ENCODE data around the gene TEP1. TPM values are rescaled to one million over a fixed set of nuclear protein-coding genes. Genes with fewer than 3 reads are reported as not detected.
A peak's percentile ranks its signal among the peaks of the same experiment; 100 is the strongest.
"Not testable (repeated sequence)": the region's sequence is repeated elsewhere in the genome, so short reads cannot be mapped to it uniquely, and the experiment has no call there.

Gene TEP1
- total RNA-seq, 4 donors from 2014 or later: 17.2 to 28.8 (median 22.9) TPM

- no peaks in the 10 kb centered on the region for H3K27me3 ChIP-seq
- H3K4me1 ChIP-seq: peaks cover 42 to 59% (median 52%) of the 10 kb centered on the region in 4 donors
- H3K4me3 ChIP-seq: no peak overlapping the region
- peak overlapping the region in 3 of 4 donors; percentile 11 to 97 (median 46) for H3K27ac ChIP-seq (replicated peaks in 1 of 4)
- peaks cover 25 to 41% (median 35%) of the 10 kb centered on the region in 4 donors for H3K36me3 ChIP-seq
- WGBS: 63% methylated on average over 7 of the region's 8 CpGs
- intact Hi-C loops (cut with DNase I): loop anchor here (5.0 kb wide), 1 partner anchor 116 kb away; the partner anchor contains the start of gene PARP2
- H3K9me3 ChIP-seq: no peaks in the 10 kb centered on the region
- TF ChIP-seq POLR2A (IDR thresholded peaks at IDR 0.05; ENCODE audit: low read depth): no peak
- TF ChIP-seq POLR2AphosphoS5 (IDR thresholded peaks at IDR 0.05): no peak
- TF ChIP-seq, protein P1, sequence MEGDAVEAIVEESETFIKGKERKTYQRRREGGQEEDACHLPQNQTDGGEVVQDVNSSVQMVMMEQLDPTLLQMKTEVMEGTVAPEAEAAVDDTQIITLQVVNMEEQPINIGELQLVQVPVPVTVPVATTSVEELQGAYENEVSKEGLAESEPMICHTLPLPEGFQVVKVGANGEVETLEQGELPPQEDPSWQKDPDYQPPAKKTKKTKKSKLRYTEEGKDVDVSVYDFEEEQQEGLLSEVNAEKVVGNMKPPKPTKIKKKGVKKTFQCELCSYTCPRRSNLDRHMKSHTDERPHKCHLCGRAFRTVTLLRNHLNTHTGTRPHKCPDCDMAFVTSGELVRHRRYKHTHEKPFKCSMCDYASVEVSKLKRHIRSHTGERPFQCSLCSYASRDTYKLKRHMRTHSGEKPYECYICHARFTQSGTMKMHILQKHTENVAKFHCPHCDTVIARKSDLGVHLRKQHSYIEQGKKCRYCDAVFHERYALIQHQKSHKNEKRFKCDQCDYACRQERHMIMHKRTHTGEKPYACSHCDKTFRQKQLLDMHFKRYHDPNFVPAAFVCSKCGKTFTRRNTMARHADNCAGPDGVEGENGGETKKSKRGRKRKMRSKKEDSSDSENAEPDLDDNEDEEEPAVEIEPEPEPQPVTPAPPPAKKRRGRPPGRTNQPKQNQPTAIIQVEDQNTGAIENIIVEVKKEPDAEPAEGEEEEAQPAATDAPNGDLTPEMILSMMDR (IDR thresholded peaks at IDR 0.05): no peak
- no peak for TF ChIP-seq EP300 (IDR thresholded peaks at IDR 0.05)
- DNase-seq (ENCODE audit: extremely low spot score): no peak
Observed at GRCh38 chr14:20458031-20458789, 44.9 kb upstream of the TEP1 start.

- Histone ChIP-seq H3K4me3 (no peak overlapping the region), H3K27me3 (no peaks in the 10 kb centered on the region), H3K9me3 (no peaks in the 10 kb centered on the region), H3K27ac (replicated peaks in 1 of 4) (peak overlapping the region in 2 of 4 donors; percentile 94 to 97), H3K36me3 (peaks cover 25 to 50% (median 41%) of the 10 kb centered on the region in 4 donors), H3K4me1 (peaks cover 43 to 66% (median 58%) of the 10 kb centered on the region in 4 donors)
- TF ChIP-seq, protein P1 (IDR thresholded peaks at IDR 0.05): no peak
- no peak for TF ChIP-seq EP300 (IDR thresholded peaks at IDR 0.05)
- TF ChIP-seq POLR2A (IDR thresholded peaks at IDR 0.05; ENCODE audit: low read depth): no peak
- TF ChIP-seq POLR2AphosphoS5 (IDR thresholded peaks at IDR 0.05): no peak
- no peak for DNase-seq (ENCODE audit: extremely low spot score)
- 76% methylated on average over 13 of the region's 13 CpGs for WGBS
- intact Hi-C loops (cut with DNase I): loop anchor here (5.0 kb wide), 1 partner anchor 115 kb away; the partner anchor contains the start of gene PARP2
Observed at GRCh38 chr14:20456971-20457370, 43.7 kb upstream of the TEP1 start.

- H3K27me3 ChIP-seq: no peaks in the 10 kb centered on the region
- intact Hi-C loops (cut with DNase I): loop anchor here (5.0 kb wide), 1 partner anchor 113 kb away; the partner anchor contains the start of gene PARP2
- no peaks in the 10 kb centered on the region for H3K9me3 ChIP-seq
- H3K27ac ChIP-seq (replicated peaks in 1 of 4): peak overlapping the region; percentile 88 to 97 (median 94)
- H3K4me3 ChIP-seq: peak overlapping the region; percentile 82 to 87 (median 84)
- no peak for DNase-seq (ENCODE audit: extremely low spot score)
- peaks cover 30 to 63% (median 53%) of the 10 kb centered on the region in 4 donors for H3K36me3 ChIP-seq
- WGBS: 2% methylated on average over 37 of the region's 39 CpGs
- no peak for TF ChIP-seq EP300 (IDR thresholded peaks at IDR 0.05)
- no peak for TF ChIP-seq POLR2A (IDR thresholded peaks at IDR 0.05; ENCODE audit: low read depth)
- TF ChIP-seq POLR2AphosphoS5 (IDR thresholded peaks at IDR 0.05): no peak
- TF ChIP-seq, protein P1 (IDR thresholded peaks at IDR 0.05): no peak
- H3K4me1 ChIP-seq: peaks cover 41 to 63% (median 55%) of the 10 kb centered on the region in 4 donors
Observed at GRCh38 chr14:20455355-20456300, 42.3 kb upstream of the TEP1 start.

GRCh38 chr14:20454516-20455354 is 41.4 kb upstream of the TEP1 start, which contains the start of the genes APEX1 and OSGEP:
TSS of gene APEX1 (plus strand) at chr14:20455226. CDS start at chr14:20455646, 420 bp downstream.
TSS of gene OSGEP (minus strand) at chr14:20454812. CDS start at chr14:20454683, 129 bp downstream.
- H3K36me3 ChIP-seq: peaks cover 39 to 68% (median 61%) of the 10 kb centered on the region in 4 donors
- 0% methylated on average over 32 of the region's 56 CpGs for WGBS
- peaks cover 32 to 54% (median 46%) of the 10 kb centered on the region in 4 donors for H3K4me1 ChIP-seq

GRCh38 chr14:20452831-20453230 is 39.5 kb upstream of the TEP1 start:
- WGBS: 90% methylated on average over 8 of the region's 8 CpGs
- DNase-seq (ENCODE audit: extremely low spot score): not testable (repeated sequence)

More at GRCh38 chr14:20454516-20455354, 41.4 kb upstream of the TEP1 start, which contains the start of the genes APEX1 and OSGEP:
- peak; percentile 95 to 98 for TF ChIP-seq POLR2AphosphoS5 (IDR thresholded peaks at IDR 0.05)
- no peak for TF ChIP-seq POLR2A (IDR thresholded peaks at IDR 0.05; ENCODE audit: low read depth)
- TF ChIP-seq EP300 (IDR thresholded peaks at IDR 0.05): peak; percentile 12
- TF ChIP-seq, protein P1 (IDR thresholded peaks at IDR 0.05): no peak
- Histone ChIP-seq H3K4me3 (peak within 1 kb of the TSS; percentile 82 to 87 (median 84)), H3K9me3 (no peaks in the 10 kb centered on the region), H3K27ac (replicated peaks in 1 of 4) (peak within 1 kb of the TSS; percentile 88 to 97 (median 94)), H3K27me3 (no peaks in the 10 kb centered on the region)
- DNase-seq (ENCODE audit: extremely low spot score): peak; percentile 100
- intact Hi-C loops (cut with DNase I): loop anchor here (5.0 kb wide), 2 partner anchors 37 to 112 kb away; partner anchors contain the start of gene PARP2

More at GRCh38 chr14:20452831-20453230, 39.5 kb upstream of the TEP1 start:
- not testable (repeated sequence) for H3K4me3 ChIP-seq; H3K27ac ChIP-seq (replicated peaks in 1 of 4); H3K9me3 ChIP-seq; H3K27me3 ChIP-seq
- intact Hi-C loops (cut with DNase I): loop anchor here (5.0 kb wide), 1 partner anchor 36 kb away; no protein-coding TSS in a partner anchor
- Histone ChIP-seq H3K4me1 (peaks cover 24 to 36% (median 34%) of the 10 kb centered on the region in 4 donors), H3K36me3 (peaks cover 42 to 68% (median 62%) of the 10 kb centered on the region in 4 donors)

Data from esophagus muscularis mucosa (tissue), 4 donors.